Measurements from ENCODE around the gene GGA1. TPM values are rescaled to one million over a fixed set of nuclear protein-coding genes. Genes with fewer than 3 reads are reported as not detected.

Gene GGA1
- total and polyA plus RNA-seq, 9 of the 15 experiments (the other 6 are each of a cell fraction or from before 2014, with no cell fraction given): 1.5 to 69.5 (median 31.6) TPM

DNA sequence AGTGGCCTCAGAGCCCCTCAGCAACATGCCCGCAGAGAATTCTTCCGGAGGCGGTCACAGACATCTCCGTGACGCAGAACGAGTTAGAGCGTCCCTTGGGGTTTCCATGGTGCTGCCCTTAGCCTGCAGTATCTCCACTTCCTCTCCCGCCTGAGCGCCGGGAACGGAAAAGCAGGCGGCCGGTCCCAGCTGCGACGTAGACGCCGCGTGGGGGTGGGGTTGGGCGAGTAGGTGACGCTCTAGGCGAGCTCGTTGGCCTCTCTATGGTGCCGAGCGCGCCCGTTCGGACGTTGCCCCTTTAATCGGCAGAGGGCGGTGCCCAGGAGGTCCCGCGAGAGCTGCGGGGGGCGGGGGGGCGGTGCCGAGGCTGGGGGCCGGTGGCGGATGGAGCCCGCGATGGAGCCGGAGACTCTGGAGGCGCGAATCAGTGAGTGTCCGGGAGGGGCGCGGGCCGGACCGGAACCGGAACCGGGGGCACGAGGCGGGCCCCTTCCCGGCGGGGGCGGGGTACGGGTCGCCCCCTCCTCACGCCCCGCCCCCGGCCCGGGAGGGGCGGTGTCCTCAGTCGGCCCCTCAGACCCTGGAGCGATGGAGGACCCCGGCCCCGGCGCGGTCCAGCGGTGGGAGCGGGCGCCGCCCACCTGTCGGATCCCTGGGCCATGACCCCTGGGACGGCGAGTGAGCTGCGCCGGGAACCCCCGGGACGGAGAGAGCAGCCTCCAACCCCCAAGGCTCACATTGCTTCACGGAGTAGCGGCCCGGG is at the start of gene GGA1 (continued):
- TF ChIP-seq, protein P1, sequence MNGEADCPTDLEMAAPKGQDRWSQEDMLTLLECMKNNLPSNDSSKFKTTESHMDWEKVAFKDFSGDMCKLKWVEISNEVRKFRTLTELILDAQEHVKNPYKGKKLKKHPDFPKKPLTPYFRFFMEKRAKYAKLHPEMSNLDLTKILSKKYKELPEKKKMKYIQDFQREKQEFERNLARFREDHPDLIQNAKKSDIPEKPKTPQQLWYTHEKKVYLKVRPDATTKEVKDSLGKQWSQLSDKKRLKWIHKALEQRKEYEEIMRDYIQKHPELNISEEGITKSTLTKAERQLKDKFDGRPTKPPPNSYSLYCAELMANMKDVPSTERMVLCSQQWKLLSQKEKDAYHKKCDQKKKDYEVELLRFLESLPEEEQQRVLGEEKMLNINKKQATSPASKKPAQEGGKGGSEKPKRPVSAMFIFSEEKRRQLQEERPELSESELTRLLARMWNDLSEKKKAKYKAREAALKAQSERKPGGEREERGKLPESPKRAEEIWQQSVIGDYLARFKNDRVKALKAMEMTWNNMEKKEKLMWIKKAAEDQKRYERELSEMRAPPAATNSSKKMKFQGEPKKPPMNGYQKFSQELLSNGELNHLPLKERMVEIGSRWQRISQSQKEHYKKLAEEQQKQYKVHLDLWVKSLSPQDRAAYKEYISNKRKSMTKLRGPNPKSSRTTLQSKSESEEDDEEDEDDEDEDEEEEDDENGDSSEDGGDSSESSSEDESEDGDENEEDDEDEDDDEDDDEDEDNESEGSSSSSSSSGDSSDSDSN (IDR thresholded peaks at IDR 0.05; ENCODE audit: borderline replicate concordance in 1 of 2, low read depth in 2 of 2, low read length in 2 of 2): 0 out of 4 replicates have a peak, but pooled peaks of 1 of the 2 experiments have one; percentile 34
- TF ChIP-seq, protein P2, sequence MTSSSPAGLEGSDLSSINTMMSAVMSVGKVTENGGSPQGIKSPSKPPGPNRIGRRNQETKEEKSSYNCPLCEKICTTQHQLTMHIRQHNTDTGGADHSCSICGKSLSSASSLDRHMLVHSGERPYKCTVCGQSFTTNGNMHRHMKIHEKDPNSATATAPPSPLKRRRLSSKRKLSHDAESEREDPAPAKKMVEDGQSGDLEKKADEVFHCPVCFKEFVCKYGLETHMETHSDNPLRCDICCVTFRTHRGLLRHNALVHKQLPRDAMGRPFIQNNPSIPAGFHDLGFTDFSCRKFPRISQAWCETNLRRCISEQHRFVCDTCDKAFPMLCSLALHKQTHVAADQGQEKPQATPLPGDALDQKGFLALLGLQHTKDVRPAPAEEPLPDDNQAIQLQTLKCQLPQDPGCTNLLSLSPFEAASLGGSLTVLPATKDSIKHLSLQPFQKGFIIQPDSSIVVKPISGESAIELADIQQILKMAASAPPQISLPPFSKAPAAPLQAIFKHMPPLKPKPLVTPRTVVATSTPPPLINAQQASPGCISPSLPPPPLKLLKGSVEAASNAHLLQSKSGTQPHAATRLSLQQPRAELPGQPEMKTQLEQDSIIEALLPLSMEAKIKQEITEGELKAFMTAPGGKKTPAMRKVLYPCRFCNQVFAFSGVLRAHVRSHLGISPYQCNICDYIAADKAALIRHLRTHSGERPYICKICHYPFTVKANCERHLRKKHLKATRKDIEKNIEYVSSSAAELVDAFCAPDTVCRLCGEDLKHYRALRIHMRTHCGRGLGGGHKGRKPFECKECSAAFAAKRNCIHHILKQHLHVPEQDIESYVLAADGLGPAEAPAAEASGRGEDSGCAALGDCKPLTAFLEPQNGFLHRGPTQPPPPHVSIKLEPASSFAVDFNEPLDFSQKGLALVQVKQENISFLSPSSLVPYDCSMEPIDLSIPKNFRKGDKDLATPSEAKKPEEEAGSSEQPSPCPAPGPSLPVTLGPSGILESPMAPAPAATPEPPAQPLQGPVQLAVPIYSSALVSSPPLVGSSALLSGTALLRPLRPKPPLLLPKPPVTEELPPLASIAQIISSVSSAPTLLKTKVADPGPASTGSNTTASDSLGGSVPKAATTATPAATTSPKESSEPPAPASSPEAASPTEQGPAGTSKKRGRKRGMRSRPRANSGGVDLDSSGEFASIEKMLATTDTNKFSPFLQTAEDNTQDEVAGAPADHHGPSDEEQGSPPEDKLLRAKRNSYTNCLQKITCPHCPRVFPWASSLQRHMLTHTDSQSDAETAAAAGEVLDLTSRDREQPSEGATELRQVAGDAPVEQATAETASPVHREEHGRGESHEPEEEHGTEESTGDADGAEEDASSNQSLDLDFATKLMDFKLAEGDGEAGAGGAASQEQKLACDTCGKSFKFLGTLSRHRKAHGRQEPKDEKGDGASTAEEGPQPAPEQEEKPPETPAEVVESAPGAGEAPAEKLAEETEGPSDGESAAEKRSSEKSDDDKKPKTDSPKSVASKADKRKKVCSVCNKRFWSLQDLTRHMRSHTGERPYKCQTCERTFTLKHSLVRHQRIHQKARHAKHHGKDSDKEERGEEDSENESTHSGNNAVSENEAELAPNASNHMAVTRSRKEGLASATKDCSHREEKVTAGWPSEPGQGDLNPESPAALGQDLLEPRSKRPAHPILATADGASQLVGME (CRISPR knock-in tag; IDR thresholded peaks at IDR 0.05): no peak
- peak; percentile 63; the same call in 1 of the 2 replicates for TF ChIP-seq JUN (IDR thresholded peaks at IDR 0.05; ENCODE audit: borderline replicate concordance, low read depth, low read length)
- peak; percentile 89; the same call in 1 of the 2 replicates for TF ChIP-seq JUN (CRISPR knock-in tag; IDR thresholded peaks at IDR 0.05; ENCODE audit: borderline replicate concordance)
- TF ChIP-seq, protein P3, sequence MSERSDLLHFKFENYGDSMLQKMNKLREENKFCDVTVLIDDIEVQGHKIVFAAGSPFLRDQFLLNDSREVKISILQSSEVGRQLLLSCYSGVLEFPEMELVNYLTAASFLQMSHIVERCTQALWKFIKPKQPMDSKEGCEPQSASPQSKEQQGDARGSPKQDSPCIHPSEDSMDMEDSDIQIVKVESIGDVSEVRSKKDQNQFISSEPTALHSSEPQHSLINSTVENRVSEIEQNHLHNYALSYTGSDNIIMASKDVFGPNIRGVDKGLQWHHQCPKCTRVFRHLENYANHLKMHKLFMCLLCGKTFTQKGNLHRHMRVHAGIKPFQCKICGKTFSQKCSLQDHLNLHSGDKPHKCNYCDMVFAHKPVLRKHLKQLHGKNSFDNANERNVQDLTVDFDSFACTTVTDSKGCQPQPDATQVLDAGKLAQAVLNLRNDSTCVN (CRISPR knock-in tag; IDR thresholded peaks at IDR 0.05): 0 out of 2 replicates have a peak, but pooled peaks have one; percentile 42
- no peak for TF ChIP-seq MAFG (tag; conservative IDR thresholded peaks at IDR 0.05)
- TF ChIP-seq, protein P4, sequence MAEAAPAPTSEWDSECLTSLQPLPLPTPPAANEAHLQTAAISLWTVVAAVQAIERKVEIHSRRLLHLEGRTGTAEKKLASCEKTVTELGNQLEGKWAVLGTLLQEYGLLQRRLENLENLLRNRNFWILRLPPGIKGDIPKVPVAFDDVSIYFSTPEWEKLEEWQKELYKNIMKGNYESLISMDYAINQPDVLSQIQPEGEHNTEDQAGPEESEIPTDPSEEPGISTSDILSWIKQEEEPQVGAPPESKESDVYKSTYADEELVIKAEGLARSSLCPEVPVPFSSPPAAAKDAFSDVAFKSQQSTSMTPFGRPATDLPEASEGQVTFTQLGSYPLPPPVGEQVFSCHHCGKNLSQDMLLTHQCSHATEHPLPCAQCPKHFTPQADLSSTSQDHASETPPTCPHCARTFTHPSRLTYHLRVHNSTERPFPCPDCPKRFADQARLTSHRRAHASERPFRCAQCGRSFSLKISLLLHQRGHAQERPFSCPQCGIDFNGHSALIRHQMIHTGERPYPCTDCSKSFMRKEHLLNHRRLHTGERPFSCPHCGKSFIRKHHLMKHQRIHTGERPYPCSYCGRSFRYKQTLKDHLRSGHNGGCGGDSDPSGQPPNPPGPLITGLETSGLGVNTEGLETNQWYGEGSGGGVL (CRISPR knock-in tag; IDR thresholded peaks at IDR 0.05): no peak
- TF ChIP-seq NFXL1 (CRISPR knock-in tag; IDR thresholded peaks at IDR 0.05): no peak
- peak; percentile 6 for TF ChIP-seq TBP (optimal IDR thresholded peaks at IDR 0.05; ENCODE audit: low read depth, low read length)
- TF ChIP-seq, protein P5, sequence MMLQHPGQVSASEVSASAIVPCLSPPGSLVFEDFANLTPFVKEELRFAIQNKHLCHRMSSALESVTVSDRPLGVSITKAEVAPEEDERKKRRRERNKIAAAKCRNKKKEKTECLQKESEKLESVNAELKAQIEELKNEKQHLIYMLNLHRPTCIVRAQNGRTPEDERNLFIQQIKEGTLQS (IDR thresholded peaks at IDR 0.05): no peak
- TF ChIP-seq, protein P5 (CRISPR knock-in tag; conservative IDR thresholded peaks at IDR 0.05): no peak
- TF ChIP-seq CBX5 (IDR thresholded peaks at IDR 0.05; ENCODE audit: borderline replicate concordance, low read depth): no peak
- TF ChIP-seq TCF7L2 (IDR thresholded peaks at IDR 0.05; ENCODE audit: low read depth, low read length): no peak
- TF ChIP-seq GABPB2 (CRISPR knock-in tag; conservative IDR thresholded peaks at IDR 0.05): no peak
- TF ChIP-seq POLR2AphosphoS2 (IDR thresholded peaks at IDR 0.05; ENCODE audit: low read length): no peak

Data from K562 (cell line).